ENCODE results near the gene TTC7B.
"Not testable (repeated sequence)": the region's sequence is repeated elsewhere in the genome, so short reads cannot be mapped to it uniquely, and the experiment has no call there.

Gene TTC7B

GRCh38 chr14:90827919-90828610 lies 11.8 kb upstream of the TTC7B start:
- peak overlapping the region; percentile 76 for H2AFZ ChIP-seq (ENCODE audit: low read depth)
- H3K4me2 ChIP-seq, result peak overlapping the region; percentile 93
- peaks cover 28% of the 10 kb centered on the region for H3K4me1 ChIP-seq (ENCODE audit: low read depth, poor library complexity, severe bottlenecking)
- H3K27me3 ChIP-seq (ENCODE audit: insufficient read depth, low read depth), result no peaks in the 10 kb centered on the region
- H4K20me1 ChIP-seq (ENCODE audit: insufficient read depth), result no peaks in the 10 kb centered on the region
- H3K27ac ChIP-seq, result peak overlapping the region; percentile 99
- no peaks in the 10 kb centered on the region for H3K79me2 ChIP-seq (ENCODE audit: insufficient read depth, low read depth)
- H3K4me3 ChIP-seq (IDR thresholded peaks at IDR 0.05; ENCODE audit: insufficient read depth, low read depth, low read length), result no peak overlapping the region
- no peak for TF ChIP-seq CTCF (conservative IDR thresholded peaks at IDR 0.05; ENCODE audit: low read depth, low read length)
- peak overlapping the region; percentile 80 for H3K9ac ChIP-seq
- no peaks in the 10 kb centered on the region for H3K36me3 ChIP-seq (ENCODE audit: insufficient read depth)

GRCh38 chr14:90823542-90823941 lies 7.3 kb upstream of the TTC7B start:
- not testable (repeated sequence) for H3K4me2 ChIP-seq; H3K79me2 ChIP-seq (ENCODE audit: insufficient read depth, low read depth); H2AFZ ChIP-seq (ENCODE audit: low read depth); H3K27me3 ChIP-seq (ENCODE audit: insufficient read depth, low read depth); H3K36me3 ChIP-seq (ENCODE audit: insufficient read depth); H3K4me3 ChIP-seq (IDR thresholded peaks at IDR 0.05; ENCODE audit: insufficient read depth, low read depth, low read length); H4K20me1 ChIP-seq (ENCODE audit: insufficient read depth); H3K9ac ChIP-seq; H3K27ac ChIP-seq
- peaks cover 23% of the 10 kb centered on the region for H3K4me1 ChIP-seq (ENCODE audit: low read depth, poor library complexity, severe bottlenecking)

DNA sequence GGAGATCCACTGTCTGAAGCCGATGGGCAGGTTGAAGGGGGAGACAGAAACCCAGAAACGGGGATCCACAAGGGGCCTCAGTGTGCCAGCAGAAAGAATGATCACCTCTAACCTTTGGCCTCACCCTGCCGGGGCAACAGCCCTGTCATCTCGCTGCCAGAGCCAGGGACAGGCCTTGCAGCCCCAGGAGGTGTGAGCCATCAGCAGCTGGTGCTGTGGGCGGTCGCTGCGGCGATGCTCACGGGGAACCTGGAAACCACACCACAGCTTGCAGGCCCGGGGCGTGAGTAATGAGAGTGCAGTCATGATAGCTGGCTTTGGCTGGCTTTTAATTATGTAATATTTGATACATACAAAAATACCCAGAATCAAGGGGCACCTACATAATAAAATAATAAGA lies 4.7 kb upstream of the TTC7B start:
- Histone ChIP-seq H3K4me2 (peak overlapping the region; percentile 25; the same call in 1 of the 2 replicates), H3K4me3 (IDR thresholded peaks at IDR 0.05; ENCODE audit: insufficient read depth, low read depth, low read length) (no peak overlapping the region), H4K20me1 (ENCODE audit: insufficient read depth) (no peaks in the 10 kb centered on the region), H3K9ac (no peak overlapping the region), H3K27ac (no peak overlapping the region; the same call in 1 of the 2 replicates), H3K79me2 (ENCODE audit: insufficient read depth, low read depth) (no peaks in the 10 kb centered on the region), H2AFZ (ENCODE audit: low read depth) (no peak overlapping the region), H3K36me3 (ENCODE audit: insufficient read depth) (no peaks in the 10 kb centered on the region), H3K27me3 (ENCODE audit: insufficient read depth, low read depth) (no peaks in the 10 kb centered on the region; the same call in 1 of the 2 replicates), H3K4me1 (ENCODE audit: low read depth, poor library complexity, severe bottlenecking) (peaks cover 17% of the 10 kb centered on the region)
- no peak for TF ChIP-seq CTCF (conservative IDR thresholded peaks at IDR 0.05; ENCODE audit: low read depth, low read length)

DNA sequence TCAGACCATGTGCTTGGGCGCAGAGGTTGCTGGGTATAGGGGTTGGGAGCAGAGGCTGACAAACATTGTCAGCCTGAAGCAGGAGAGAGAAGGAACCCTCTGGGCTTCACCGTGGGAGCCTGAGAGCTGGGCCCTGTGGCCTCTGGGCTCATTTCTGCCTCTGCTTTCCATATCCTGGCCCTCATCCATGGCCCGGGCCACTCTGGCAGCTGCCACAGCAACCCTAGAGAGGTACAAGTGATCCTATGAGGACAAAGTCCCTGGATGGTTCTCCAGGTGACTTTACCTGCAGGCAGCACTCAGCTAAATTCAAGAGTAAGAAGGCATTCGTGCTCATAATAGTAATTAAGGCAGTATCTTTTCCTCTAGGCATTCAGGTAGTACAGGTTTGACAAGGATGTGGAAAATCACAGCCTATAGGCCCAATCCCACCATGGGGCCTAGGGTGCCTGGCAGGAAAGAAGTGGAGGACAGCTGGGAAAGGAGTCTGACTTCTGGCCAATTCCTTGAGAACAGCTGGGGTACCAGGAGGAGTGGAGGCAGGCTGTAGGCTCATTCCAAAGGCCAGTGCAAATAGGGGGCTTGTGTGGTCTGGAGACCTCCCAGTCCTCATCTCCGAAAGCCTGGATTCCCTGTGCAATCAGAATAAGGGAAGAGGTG lies 3.6 kb upstream of the TTC7B start:
- Histone ChIP-seq H3K4me1 (ENCODE audit: low read depth, poor library complexity, severe bottlenecking) (peaks cover 17% of the 10 kb centered on the region), H3K4me3 (IDR thresholded peaks at IDR 0.05; ENCODE audit: insufficient read depth, low read depth, low read length) (no peak overlapping the region), H3K27me3 (ENCODE audit: insufficient read depth, low read depth) (no peaks in the 10 kb centered on the region; the same call in 1 of the 2 replicates), H3K27ac (no peak overlapping the region), H3K9ac (no peak overlapping the region), H3K4me2 (no peak overlapping the region), H3K36me3 (ENCODE audit: insufficient read depth) (no peaks in the 10 kb centered on the region), H4K20me1 (ENCODE audit: insufficient read depth) (no peaks in the 10 kb centered on the region), H2AFZ (ENCODE audit: low read depth) (no peak overlapping the region), H3K79me2 (ENCODE audit: insufficient read depth, low read depth) (no peaks in the 10 kb centered on the region)
- no peak for TF ChIP-seq CTCF (conservative IDR thresholded peaks at IDR 0.05; ENCODE audit: low read depth, low read length)

DNA sequence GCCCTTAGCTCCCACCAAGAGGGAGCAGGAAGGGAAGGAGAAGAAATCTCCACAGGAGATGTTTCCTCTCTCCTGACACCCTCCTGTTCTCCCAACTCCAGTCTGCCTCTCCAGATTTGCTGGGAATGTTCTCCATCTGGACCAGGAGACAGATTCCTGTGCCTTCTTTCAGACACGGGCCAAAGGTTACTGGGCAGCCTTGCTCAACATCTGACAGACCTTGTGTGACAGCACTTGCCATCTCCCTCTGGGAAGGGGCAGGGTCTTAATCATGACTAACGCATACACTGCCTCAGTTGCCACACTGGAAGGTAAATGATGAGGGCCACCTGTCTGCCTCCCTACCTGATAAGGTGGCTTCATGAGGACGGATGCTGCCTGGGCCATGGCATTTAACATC lies 2.5 kb upstream of the TTC7B start:
- Histone ChIP-seq H3K4me2 (no peak overlapping the region), H3K27ac (no peak overlapping the region), H3K36me3 (ENCODE audit: insufficient read depth) (no peaks in the 10 kb centered on the region), H2AFZ (ENCODE audit: low read depth) (no peak overlapping the region), H3K4me3 (IDR thresholded peaks at IDR 0.05; ENCODE audit: insufficient read depth, low read depth, low read length) (no peak overlapping the region), H4K20me1 (ENCODE audit: insufficient read depth) (no peaks in the 10 kb centered on the region), H3K4me1 (ENCODE audit: low read depth, poor library complexity, severe bottlenecking) (peaks cover 17% of the 10 kb centered on the region), H3K27me3 (ENCODE audit: insufficient read depth, low read depth) (no peaks in the 10 kb centered on the region; the same call in 1 of the 2 replicates), H3K9ac (no peak overlapping the region), H3K79me2 (ENCODE audit: insufficient read depth, low read depth) (no peaks in the 10 kb centered on the region)
- no peak for TF ChIP-seq CTCF (conservative IDR thresholded peaks at IDR 0.05; ENCODE audit: low read depth, low read length)

Measured in KMS-11 (cell line).